Neural cell (in vitro differentiated cells): ENCODE measurements around the gene ERFL. TPM values are rescaled to one million over a fixed set of nuclear protein-coding genes. Genes with fewer than 3 reads are reported as not detected.

Experiments used
- H2AFZ ChIP-seq: fragments of 200-600, 300-800 bp; sonication (generic), shearing (Covaris generic); 2 replicates; pipeline ENCODE4 v1.6.0; 2014; ENCODE audit warnings: low read depth, mild to moderate bottlenecking, antibody characterized with exemption, low read length, moderate library complexity
- H3F3A ChIP-seq: fragments of 200-600 bp; shearing (Covaris generic); 2 replicates; pipeline ENCODE4 v1.6.1; 2016; ENCODE audit warnings: mild to moderate bottlenecking, moderate library complexity, mixed read lengths, antibody characterized with exemption, low read length; ENCODE audit not compliant: insufficient read depth, poor library complexity, severe bottlenecking
- H3K27ac ChIP-seq: fragments of 200-600, 300-800 bp; sonication (generic), shearing (Covaris generic); 2 replicates; pipeline ENCODE4 v1.5.1; 2014; ENCODE audit warnings: mild to moderate bottlenecking, low read length, moderate library complexity
- H3K27me3 ChIP-seq: fragments of 300-800, 200-600 bp; sonication (generic), shearing (Covaris generic); 2 replicates; pipeline ENCODE4 v1.6.0; 2014; ENCODE audit warnings: mild to moderate bottlenecking, low read depth, low read length, moderate library complexity; ENCODE audit not compliant: insufficient read depth
- H3K36me3 ChIP-seq: fragments of 300-800, 200-600 bp; sonication (generic), shearing (Covaris generic); 2 replicates; pipeline ENCODE4 v1.5.1; 2014; ENCODE audit warnings: mild to moderate bottlenecking, antibody characterized with exemption, low read length, moderate library complexity; ENCODE audit not compliant: insufficient read depth
- H3K4me2 ChIP-seq: fragments of 300-800, 200-600 bp; sonication (generic), shearing (Covaris generic); 2 replicates; pipeline ENCODE4 v1.6.0; 2014; ENCODE audit warnings: mild to moderate bottlenecking, low read length
- H3K4me3 ChIP-seq: fragments of 300-800, 200-600 bp; sonication (generic), shearing (Covaris generic); 2 replicates; pipeline ENCODE4 v1.5.1; 2014; ENCODE audit warnings: mild to moderate bottlenecking, low read length, moderate library complexity
- H3K79me2 ChIP-seq: fragments of 200-600 bp; shearing (Covaris generic); replicated peaks from 2 replicates; pipeline ENCODE4 v1.6.0; 2014; ENCODE audit warnings: mild to moderate bottlenecking, low read length, moderate library complexity; ENCODE audit not compliant: insufficient read depth
- H3K9ac ChIP-seq: fragments of 300-800, 200-600 bp; sonication (generic), shearing (Covaris generic); 2 replicates; pipeline ENCODE4 v1.6.1; 2016; ENCODE audit warnings: mild to moderate bottlenecking, low read length, mixed read lengths
- H3K9me2 ChIP-seq: fragments of 200-600 bp; shearing (Covaris generic); 2 replicates; pipeline ENCODE4 v1.6.1; 2016; ENCODE audit warnings: mild to moderate bottlenecking, low read length, mixed read lengths; ENCODE audit not compliant: insufficient read depth
- H3K9me3 ChIP-seq: fragments of 200-600, 300-800 bp; sonication (generic), shearing (Covaris generic); 2 replicates; pipeline ENCODE4 v1.6.1; 2016; ENCODE audit warnings: mild to moderate bottlenecking, mixed run types, low read length, moderate library complexity, mixed read lengths
- H4K20me1 ChIP-seq: fragments of 200-600 bp; shearing (Covaris generic); 2 replicates; pipeline ENCODE4 v1.6.1; 2016; ENCODE audit warnings: mild to moderate bottlenecking, mixed run types; ENCODE audit not compliant: insufficient read depth
- CTCF ChIP-seq: fragments of 450-650 bp; IDR thresholded peaks from 2 replicates; pipeline ENCODE4 v1.5.1; 2014; ENCODE audit warnings: antibody characterized with exemption, mild to moderate bottlenecking, moderate library complexity; ENCODE audit not compliant: poor library complexity, severe bottlenecking
- EP300 ChIP-seq: fragments of 450-650 bp; conservative IDR thresholded peaks from 2 replicates; pipeline ENCODE4 v1.6.1; 2014; ENCODE audit warnings: antibody characterized with exemption, mild to moderate bottlenecking, moderate library complexity; ENCODE audit not compliant: poor library complexity, severe bottlenecking
- EZH2 ChIP-seq: fragments of 200-600, 300-800 bp; shearing (Covaris generic), sonication (generic); IDR thresholded peaks from 2 replicates; pipeline ENCODE4 v1.6.1; 2014; ENCODE audit warnings: antibody characterized with exemption, low read length, borderline replicate concordance, mild to moderate bottlenecking; ENCODE audit not compliant: insufficient read depth, poor library complexity, severe bottlenecking
- MXI1 ChIP-seq: fragments of 450-650 bp; conservative IDR thresholded peaks from 2 replicates; pipeline ENCODE4 v1.6.1; 2014; ENCODE audit warnings: antibody characterized with exemption, mild to moderate bottlenecking; ENCODE audit not compliant: poor library complexity, severe bottlenecking
- POLR2AphosphoS5 ChIP-seq: IDR thresholded peaks from 2 replicates; pipeline ENCODE4 v1.6.1; 2012
- RAD21 ChIP-seq: fragments of 450-650 bp; conservative IDR thresholded peaks from 2 replicates; pipeline ENCODE4 v1.6.1; 2014; ENCODE audit warnings: antibody characterized with exemption, mild to moderate bottlenecking, moderate library complexity
- SMC3 ChIP-seq: fragments of 450-650 bp; conservative IDR thresholded peaks from 2 replicates; pipeline ENCODE4 v1.6.1; 2014; ENCODE audit warnings: antibody characterized with exemption, mild to moderate bottlenecking, moderate library complexity; ENCODE audit not compliant: poor library complexity
- TAF1 ChIP-seq: IDR thresholded peaks from 2 replicates; pipeline ENCODE4 v1.6.1; 2012; ENCODE audit warnings: low read depth
- polyA plus RNA-seq: library from polyadenylated mRNA; depleted of rRNA; stranded (reverse); fragments of >200 nt; gene quantifications from 2 replicates; pipeline ENCODE4 v1.2.3, GENCODE V29; 2014
- TF ChIP-seq, protein P1 (sequence below): IDR thresholded peaks from 2 replicates; pipeline ENCODE4 v1.6.1; 2012; ENCODE audit warnings: borderline replicate concordance

The ERFL gene
- polyA plus RNA-seq, 1 donor from 2014 or later: 0.31 TPM

GRCh38 chr19:41903193-41903953, 24.9 kb downstream of the ERFL start:
- Histone ChIP-seq H3K9me3 (no peaks in the 10 kb centered on the region), H3K36me3 (no peaks in the 10 kb centered on the region), H3K9me2 (no peaks in the 10 kb centered on the region), H3K9ac (no peak overlapping the region), H2AFZ (no peak overlapping the region), H3K4me2 (no peak overlapping the region), H3F3A (no peaks in the 10 kb centered on the region), H3K79me2 (no peaks in the 10 kb centered on the region), H4K20me1 (no peaks in the 10 kb centered on the region), H3K27me3 (no peaks in the 10 kb centered on the region), H3K27ac (no peak overlapping the region), H3K4me3 (no peak overlapping the region)
- no peak for TF ChIP-seq EP300
- no peak for TF ChIP-seq SMC3
- no peak for TF ChIP-seq POLR2AphosphoS5
- no peak for TF ChIP-seq RAD21
- TF ChIP-seq EZH2: no peak
- TF ChIP-seq, protein P1, sequence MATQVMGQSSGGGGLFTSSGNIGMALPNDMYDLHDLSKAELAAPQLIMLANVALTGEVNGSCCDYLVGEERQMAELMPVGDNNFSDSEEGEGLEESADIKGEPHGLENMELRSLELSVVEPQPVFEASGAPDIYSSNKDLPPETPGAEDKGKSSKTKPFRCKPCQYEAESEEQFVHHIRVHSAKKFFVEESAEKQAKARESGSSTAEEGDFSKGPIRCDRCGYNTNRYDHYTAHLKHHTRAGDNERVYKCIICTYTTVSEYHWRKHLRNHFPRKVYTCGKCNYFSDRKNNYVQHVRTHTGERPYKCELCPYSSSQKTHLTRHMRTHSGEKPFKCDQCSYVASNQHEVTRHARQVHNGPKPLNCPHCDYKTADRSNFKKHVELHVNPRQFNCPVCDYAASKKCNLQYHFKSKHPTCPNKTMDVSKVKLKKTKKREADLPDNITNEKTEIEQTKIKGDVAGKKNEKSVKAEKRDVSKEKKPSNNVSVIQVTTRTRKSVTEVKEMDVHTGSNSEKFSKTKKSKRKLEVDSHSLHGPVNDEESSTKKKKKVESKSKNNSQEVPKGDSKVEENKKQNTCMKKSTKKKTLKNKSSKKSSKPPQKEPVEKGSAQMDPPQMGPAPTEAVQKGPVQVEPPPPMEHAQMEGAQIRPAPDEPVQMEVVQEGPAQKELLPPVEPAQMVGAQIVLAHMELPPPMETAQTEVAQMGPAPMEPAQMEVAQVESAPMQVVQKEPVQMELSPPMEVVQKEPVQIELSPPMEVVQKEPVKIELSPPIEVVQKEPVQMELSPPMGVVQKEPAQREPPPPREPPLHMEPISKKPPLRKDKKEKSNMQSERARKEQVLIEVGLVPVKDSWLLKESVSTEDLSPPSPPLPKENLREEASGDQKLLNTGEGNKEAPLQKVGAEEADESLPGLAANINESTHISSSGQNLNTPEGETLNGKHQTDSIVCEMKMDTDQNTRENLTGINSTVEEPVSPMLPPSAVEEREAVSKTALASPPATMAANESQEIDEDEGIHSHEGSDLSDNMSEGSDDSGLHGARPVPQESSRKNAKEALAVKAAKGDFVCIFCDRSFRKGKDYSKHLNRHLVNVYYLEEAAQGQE: no peak
- no peak for TF ChIP-seq CTCF
- no peak for TF ChIP-seq MXI1
- TF ChIP-seq TAF1: no peak

DNA sequence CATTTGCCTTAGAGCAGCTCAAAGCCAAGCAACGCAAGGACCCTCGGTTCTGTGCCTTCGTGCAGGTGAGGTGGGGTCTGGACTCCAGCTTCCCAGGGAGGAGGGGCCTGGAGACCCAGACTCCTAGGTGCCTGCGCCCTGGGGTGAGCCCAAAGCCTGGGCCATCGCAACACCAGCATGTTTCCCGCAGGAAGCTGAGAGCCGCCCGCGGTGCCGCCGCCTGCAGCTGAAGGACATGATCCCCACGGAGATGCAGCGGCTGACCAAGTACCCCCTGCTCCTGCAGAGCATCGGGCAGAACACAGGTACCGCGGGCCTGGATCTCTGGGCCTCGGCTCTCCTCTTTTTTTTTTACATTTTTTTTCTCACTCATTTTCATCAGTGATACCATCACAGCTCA, 25.7 kb downstream of the ERFL start:
- H3K4me3 ChIP-seq: no peak overlapping the region
- no peaks in the 10 kb centered on the region for H3K9me3 ChIP-seq
- H2AFZ ChIP-seq: no peak overlapping the region
- H3K9ac ChIP-seq: no peak overlapping the region
- no peaks in the 10 kb centered on the region for H4K20me1 ChIP-seq
- TF ChIP-seq SMC3: no peak
- TF ChIP-seq CTCF: no peak
- no peak for TF ChIP-seq EZH2
- no peak for TF ChIP-seq EP300
- TF ChIP-seq POLR2AphosphoS5: no peak
- TF ChIP-seq MXI1: no peak
- no peak for TF ChIP-seq RAD21
- no peak for TF ChIP-seq TAF1
- TF ChIP-seq, protein P1: no peak
- H3K9me2 ChIP-seq: no peaks in the 10 kb centered on the region
- no peaks in the 10 kb centered on the region for H3F3A ChIP-seq
- no peaks in the 10 kb centered on the region for H3K36me3 ChIP-seq
- H3K79me2 ChIP-seq: no peaks in the 10 kb centered on the region
- H3K27ac ChIP-seq: no peak overlapping the region
- H3K4me2 ChIP-seq: no peak overlapping the region
- no peaks in the 10 kb centered on the region for H3K27me3 ChIP-seq
